ENCODE measurements around the gene NPDC1.
A peak's percentile ranks its signal among the peaks of the same experiment; 100 is the strongest.

NPDC1 gene

GRCh38 chr9:137087409-137087925 lies 41.5 kb upstream of the NPDC1 start:
- Histone ChIP-seq H3K9me3 (ENCODE audit: control insufficient read depth, low read length) (no peaks in the 10 kb centered on the region), H3K4ac (ENCODE audit: low read depth in 1 of 2, low read length in 2 of 2) (peak overlapping the region; percentile 60 to 76), H3K4me3 (ENCODE audit: insufficient read depth in 1 of 2, low read depth in 1 of 2, low read length in 2 of 2) (peak overlapping the region; percentile 90), H3K36me3 (ENCODE audit: control insufficient read depth in 1 of 2, insufficient read depth in 2 of 2, low read depth in 1 of 2, low read length in 2 of 2) (peaks cover 28 to 41% of the 10 kb centered on the region in 2 experiments), H4K8ac (ENCODE audit: low read length) (peak overlapping the region; percentile 19), H2BK12ac (ENCODE audit: low read length in 2 of 2) (no peak overlapping the region), H3K4me2 (ENCODE audit: low read length, poor library complexity, severe bottlenecking) (peak overlapping the region; percentile 89), H2BK15ac (ENCODE audit: low read depth, poor library complexity, severe bottlenecking) (peak overlapping the region; percentile 44), H3K23ac (ENCODE audit: low read length in 2 of 2) (peak overlapping the region in 1 of 2 experiments; percentile 86), H2BK5ac (ENCODE audit: low read depth, low read length, poor library complexity, severe bottlenecking) (no peak overlapping the region), H3K27ac (ENCODE audit: low read length, poor library complexity, severe bottlenecking) (no peak overlapping the region), H3K27me3 (ENCODE audit: control insufficient read depth in 1 of 2, insufficient read depth in 1 of 2, low read length in 2 of 2) (no peaks in the 10 kb centered on the region), H4K91ac (ENCODE audit: low read length) (peak overlapping the region; percentile 66), H3K9ac (ENCODE audit: low read length) (peak overlapping the region; percentile 91), H3K18ac (ENCODE audit: low read depth in 1 of 2, low read length in 2 of 2) (peak overlapping the region; percentile 80 to 97), H3K14ac (ENCODE audit: low read length in 2 of 2) (peak overlapping the region in 1 of 2 experiments; percentile 89), H3K79me1 (replicated peaks; ENCODE audit: low read length, poor library complexity, severe bottlenecking) (peaks cover 41% of the 10 kb centered on the region), H3K4me1 (ENCODE audit: control insufficient read depth, insufficient read depth, low read depth, low read length) (peaks cover 37% of the 10 kb centered on the region), H2AFZ (ENCODE audit: low read depth, low read length) (peak overlapping the region; percentile 87), H2AK5ac (ENCODE audit: low read length, severe bottlenecking) (no peak overlapping the region), H2BK120ac (ENCODE audit: low read depth, low read length) (no peak overlapping the region)
- DNase-seq: peak; percentile 17
- 16% methylated on average over 22 of the region's 22 CpGs for WGBS

- H4K91ac ChIP-seq (ENCODE audit: low read length): peak within 1 kb of the TSS; percentile 92
- H3K4me1 ChIP-seq (ENCODE audit: control insufficient read depth, insufficient read depth, low read depth, low read length): peaks cover 42% of the 10 kb centered on the region
- peak within 1 kb of the TSS in 1 of 2 experiments; percentile 96 for H3K14ac ChIP-seq (ENCODE audit: low read length in 2 of 2)
- peaks cover 37% of the 10 kb centered on the region for H3K79me1 ChIP-seq (replicated peaks; ENCODE audit: low read length, poor library complexity, severe bottlenecking)
- no peaks in the 10 kb centered on the region for H3K27me3 ChIP-seq (ENCODE audit: control insufficient read depth in 1 of 2, insufficient read depth in 1 of 2, low read length in 2 of 2)
- no peaks in the 10 kb centered on the region for H3K9me3 ChIP-seq (ENCODE audit: control insufficient read depth, low read length)
- peak within 1 kb of the TSS; percentile 89 for H3K4me2 ChIP-seq (ENCODE audit: low read length, poor library complexity, severe bottlenecking)
- H4K8ac ChIP-seq (ENCODE audit: low read length): peak within 1 kb of the TSS; percentile 81
- peak within 1 kb of the TSS; percentile 45 for H3K27ac ChIP-seq (ENCODE audit: low read length, poor library complexity, severe bottlenecking)
- peak within 1 kb of the TSS; percentile 91 for H3K9ac ChIP-seq (ENCODE audit: low read length)
- peak within 1 kb of the TSS; percentile 87 for H2AFZ ChIP-seq (ENCODE audit: low read depth, low read length)
- peak within 1 kb of the TSS; percentile 93 for H2BK120ac ChIP-seq (ENCODE audit: low read depth, low read length)
- H2BK5ac ChIP-seq (ENCODE audit: low read depth, low read length, poor library complexity, severe bottlenecking): peak within 1 kb of the TSS; percentile 69
- H3K23ac ChIP-seq (ENCODE audit: low read length in 2 of 2): peak within 1 kb of the TSS in 1 of 2 experiments; percentile 86
- under 1% methylated on average over 92 of the region's 101 CpGs for WGBS
- peak within 1 kb of the TSS; percentile 46 to 59 for H2BK12ac ChIP-seq (ENCODE audit: low read length in 2 of 2)
- peak within 1 kb of the TSS; percentile 94 to 97 for H3K4ac ChIP-seq (ENCODE audit: low read depth in 1 of 2, low read length in 2 of 2)
- H3K36me3 ChIP-seq (ENCODE audit: control insufficient read depth in 1 of 2, insufficient read depth in 2 of 2, low read depth in 1 of 2, low read length in 2 of 2): peaks cover 34 to 41% of the 10 kb centered on the region in 2 experiments
- peak; percentile 98 for DNase-seq
- H3K4me3 ChIP-seq (ENCODE audit: insufficient read depth in 1 of 2, low read depth in 1 of 2, low read length in 2 of 2): peak within 1 kb of the TSS; percentile 90
- no peak within 1 kb of the TSS for H2AK5ac ChIP-seq (ENCODE audit: low read length, severe bottlenecking)
- H3K18ac ChIP-seq (ENCODE audit: low read depth in 1 of 2, low read length in 2 of 2): peak within 1 kb of the TSS; percentile 80 to 97
- peak within 1 kb of the TSS; percentile 44 for H2BK15ac ChIP-seq (ENCODE audit: low read depth, poor library complexity, severe bottlenecking)
Observed at GRCh38 chr9:137086531-137087408, 40.8 kb upstream of the NPDC1 start, which contains the start of gene MAN1B1. Gene MAN1B1 (plus strand): TSS chr9:137086985. CDS start chr9:137087000, 15 bp downstream.

DNA sequence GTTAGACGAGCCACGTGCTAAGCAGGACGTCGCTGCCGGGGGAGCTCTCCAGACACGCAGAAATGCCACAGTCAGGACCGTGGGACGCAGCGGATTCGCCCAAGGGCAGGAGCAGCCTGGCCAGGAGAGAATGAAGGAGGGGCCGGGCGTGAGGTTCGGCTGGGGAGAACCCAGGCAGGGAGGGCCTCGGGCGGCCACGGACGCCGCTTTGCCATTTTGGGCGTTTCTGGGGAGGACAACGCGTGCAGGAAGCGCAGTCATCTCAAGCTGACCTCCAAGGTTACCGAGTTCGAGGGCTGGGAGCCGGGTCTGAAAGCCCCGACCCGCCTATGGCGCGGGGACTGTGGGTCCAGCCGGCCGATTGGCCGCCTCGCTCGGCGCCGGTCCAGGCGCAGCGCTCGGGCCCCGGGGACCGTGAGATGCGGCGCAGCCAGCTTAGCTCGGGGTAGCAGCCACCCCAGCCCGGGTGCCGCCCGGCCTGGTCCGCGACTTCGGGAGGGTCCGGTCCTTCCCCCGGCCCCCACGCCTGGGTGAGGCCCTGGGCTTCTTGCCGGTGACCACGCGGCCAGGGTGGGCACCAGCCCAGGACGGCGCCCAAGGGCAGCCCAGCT lies 40.0 kb upstream of the NPDC1 start:
- 2% methylated on average over 51 of the region's 58 CpGs for WGBS
- no peaks in the 10 kb centered on the region for H3K9me3 ChIP-seq (ENCODE audit: control insufficient read depth, low read length)
- peaks cover 42% of the 10 kb centered on the region for H3K4me1 ChIP-seq (ENCODE audit: control insufficient read depth, insufficient read depth, low read depth, low read length)
- peak; percentile 65 for DNase-seq
- peaks cover 40 to 42% of the 10 kb centered on the region in 2 experiments for H3K36me3 ChIP-seq (ENCODE audit: control insufficient read depth in 1 of 2, insufficient read depth in 2 of 2, low read depth in 1 of 2, low read length in 2 of 2)
- peak overlapping the region; percentile 91 for H3K9ac ChIP-seq (ENCODE audit: low read length)
- peak overlapping the region; percentile 94 to 97 for H3K4ac ChIP-seq (ENCODE audit: low read depth in 1 of 2, low read length in 2 of 2)
- H3K4me2 ChIP-seq (ENCODE audit: low read length, poor library complexity, severe bottlenecking): peak overlapping the region; percentile 87
- H3K23ac ChIP-seq (ENCODE audit: low read length in 2 of 2): peak overlapping the region in 1 of 2 experiments; percentile 29
- H4K8ac ChIP-seq (ENCODE audit: low read length): peak overlapping the region; percentile 78
- peak overlapping the region; percentile 35 for H2AK5ac ChIP-seq (ENCODE audit: low read length, severe bottlenecking)
- peak overlapping the region; percentile 69 for H2BK5ac ChIP-seq (ENCODE audit: low read depth, low read length, poor library complexity, severe bottlenecking)
- peaks cover 39% of the 10 kb centered on the region for H3K79me1 ChIP-seq (replicated peaks; ENCODE audit: low read length, poor library complexity, severe bottlenecking)
- peak overlapping the region in 1 of 2 experiments; percentile 96 for H3K14ac ChIP-seq (ENCODE audit: low read length in 2 of 2)
- no peak overlapping the region for H2AFZ ChIP-seq (ENCODE audit: low read depth, low read length)
- no peaks in the 10 kb centered on the region for H3K27me3 ChIP-seq (ENCODE audit: control insufficient read depth in 1 of 2, insufficient read depth in 1 of 2, low read length in 2 of 2)
- H2BK12ac ChIP-seq (ENCODE audit: low read length in 2 of 2): peak overlapping the region; percentile 46 to 59
- peak overlapping the region; percentile 71 to 90 for H3K4me3 ChIP-seq (ENCODE audit: insufficient read depth in 1 of 2, low read depth in 1 of 2, low read length in 2 of 2)
- peak overlapping the region; percentile 34 to 55 for H3K18ac ChIP-seq (ENCODE audit: low read depth in 1 of 2, low read length in 2 of 2)
- H2BK120ac ChIP-seq (ENCODE audit: low read depth, low read length): peak overlapping the region; percentile 93
- peak overlapping the region; percentile 92 for H4K91ac ChIP-seq (ENCODE audit: low read length)
- no peak overlapping the region for H2BK15ac ChIP-seq (ENCODE audit: low read depth, poor library complexity, severe bottlenecking)
- peak overlapping the region; percentile 45 for H3K27ac ChIP-seq (ENCODE audit: low read length, poor library complexity, severe bottlenecking)

All from mesenchymal stem cell (in vitro differentiated cells and primary cell).